B cell (primary cell): ENCODE measurements around the gene HAPSTR1. TPM values are rescaled to one million over a fixed set of nuclear protein-coding genes. Genes with fewer than 3 reads are reported as not detected.

Experiments used
- ATAC-seq: fragments of 200-7000 bp; cut with Tn5 transposase; one replicate; pipeline ENCODE4 v1.10.0; 2021; ENCODE audit warnings: low read depth, mild to moderate bottlenecking, moderate number of reproducible peaks, moderate library complexity
- CTCF ChIA-PET: fragments of 350-600 bp; sonication (Branson Sonifier 250); formaldehyde crosslinking; loops from one replicate; lab custom pipeline; 2021; ENCODE audit warnings: antibody characterized with exemption, inconsistent platforms; lab: Charles Lee
- POLR2A ChIA-PET: fragments of 350-600 bp; sonication (Branson Sonifier 250); formaldehyde crosslinking; loops from one replicate; lab custom pipeline; 2021; ENCODE audit warnings: antibody characterized with exemption; lab: Charles Lee
- DNase-seq: peaks from one replicate; pipeline ENCODE4 v3.0.0; 2013
- H2AFZ ChIP-seq: 2 replicates; pipeline ENCODE4 v1.6.1; 2012; ENCODE audit warnings: mild to moderate bottlenecking, low read depth, low read length; ENCODE audit not compliant: insufficient read depth, poor library complexity, severe bottlenecking
- H3K27ac ChIP-seq, 2 donors: 1 replicate in 1 of 2; 2 replicates in 1 of 2; pipeline ENCODE4 v1.5.1; 2012 to 2013; ENCODE audit warnings: low read length in 2 of 2, mild to moderate bottlenecking in 2 of 2, moderate library complexity in 1 of 2
- H3K27me3 ChIP-seq, 4 experiments: fragments of 200-600 bp in 1 of 4; sonication (generic) in 1 of 4; replicated peaks in 1 of 4; 1 replicate in 2 of 4; 2 replicates in 2 of 4; pipeline versions ENCODE4 v1.6.1 to v1.7.0; 2013 to 2016; ENCODE audit warnings: low read length in 3 of 4, mild to moderate bottlenecking in 2 of 4, mixed read lengths in 1 of 4, moderate library complexity in 1 of 4; ENCODE audit not compliant: insufficient read depth in 4 of 4, control insufficient read depth in 3 of 4; ENCODE audit errors: control extremely low read depth in 1 of 4
- H3K36me3 ChIP-seq, 2 experiments: replicated peaks in 1 of 2; 1 replicate in 1 of 2; 2 replicates in 1 of 2; pipeline versions ENCODE4 v1.6.1 to v1.7.1; 2013; ENCODE audit warnings: low read length in 1 of 2; ENCODE audit not compliant: insufficient read depth in 2 of 2, control insufficient read depth in 1 of 2; ENCODE audit errors: control extremely low read depth in 1 of 2, extremely low read depth in 1 of 2
- H3K4me1 ChIP-seq, 2 donors: fragments of 200-600 bp in 1 of 2; sonication (generic) in 1 of 2; 1 replicate in 1 of 2; 2 replicates in 1 of 2; pipeline versions ENCODE4 v1.5.1 to v1.6.1; 2013 to 2017; ENCODE audit warnings: low read length in 2 of 2; ENCODE audit not compliant: control insufficient read depth in 2 of 2, insufficient read depth in 2 of 2
- H3K4me2 ChIP-seq: replicated peaks from 2 replicates; pipeline ENCODE3; 2012; ENCODE audit warnings: mild to moderate bottlenecking, low read depth, low read length; ENCODE audit not compliant: poor library complexity, severe bottlenecking
- H3K4me3 ChIP-seq, 5 experiments: fragments of 200-600 bp in 1 of 5; sonication (generic) in 1 of 5; 1 replicate in 3 of 5; 2 replicates in 2 of 5; pipeline versions ENCODE4 v1.5.1 to v1.7.0; 2011 to 2016; ENCODE audit warnings: low read length in 4 of 5, mild to moderate bottlenecking in 4 of 5, low read depth in 2 of 5, control low read depth in 1 of 5, moderate library complexity in 1 of 5; ENCODE audit not compliant: insufficient read depth in 1 of 5; ENCODE audit errors: control extremely low read depth in 1 of 5, extremely low read depth in 1 of 5
- H3K79me2 ChIP-seq: fragments of 200-600 bp; sonication (generic); one replicate; pipeline ENCODE4 v1.6.0; 2016; ENCODE audit warnings: low read length; ENCODE audit not compliant: control insufficient read depth, insufficient read depth
- H3K9ac ChIP-seq: fragments of 200-600 bp; sonication (generic); 2 replicates; pipeline ENCODE4 v1.6.1; 2017; ENCODE audit warnings: mild to moderate bottlenecking, low read length, moderate library complexity
- H3K9me3 ChIP-seq, 3 donors: one replicate each; pipeline versions ENCODE4 v1.6.1 to v1.7.1; 2013; ENCODE audit warnings: low read length in 2 of 3; ENCODE audit not compliant: control insufficient read depth in 2 of 3, insufficient read depth in 1 of 3; ENCODE audit errors: control extremely low read depth in 1 of 3
- H4K20me1 ChIP-seq: 2 replicates; pipeline ENCODE4 v1.6.0; 2012; ENCODE audit warnings: mild to moderate bottlenecking, low read length; ENCODE audit not compliant: insufficient read depth, control insufficient read depth, poor library complexity, severe bottlenecking
- H3K27ac Mint-ChIP-seq: one replicate; pipeline ENCODE4 v1.8.0; 2021; ENCODE audit warnings: mixed read lengths
- H3K27me3 Mint-ChIP-seq: one replicate; pipeline ENCODE4 v1.8.0; 2021; ENCODE audit warnings: mixed read lengths
- H3K4me1 Mint-ChIP-seq: one replicate; pipeline ENCODE4 v1.8.0; 2021; ENCODE audit warnings: mixed read lengths
- H3K4me3 Mint-ChIP-seq: one replicate; pipeline ENCODE4 v1.8.0; 2021; ENCODE audit warnings: mixed read lengths
- H3K9me3 Mint-ChIP-seq: one replicate; pipeline ENCODE4 v1.8.0; 2022; ENCODE audit warnings: mixed read lengths; ENCODE audit not compliant: insufficient read depth
- CTCF ChIP-seq: fragments of 200-600 bp; IDR thresholded peaks from one replicate; pipeline ENCODE4 v1.8.0; 2022; ENCODE audit warnings: antibody characterized with exemption, mild to moderate bottlenecking
- EZH2 ChIP-seq: IDR thresholded peaks from 2 replicates; pipeline ENCODE4 v1.6.1; 2012; ENCODE audit warnings: borderline replicate concordance, low read depth, mild to moderate bottlenecking, moderate library complexity, low read length; ENCODE audit not compliant: insufficient read depth, poor library complexity, severe bottlenecking
- WGBS: methylation state at CpG from one replicate; pipeline ENCODE4 v1.1.5; 2013; ENCODE audit warnings: missing lambda C conversion rate; ENCODE audit not compliant: insufficient coverage; 5-methylcytosine and 5-hydroxymethylcytosine counted together
- intact Hi-C: fragments of 100-400 bp; cut with micrococcal nuclease; formaldehyde crosslinking; loops from one replicate; pipeline ENCODE4 v1.10.0; 2022
- polyA plus RNA-seq: library from polyadenylated mRNA; depleted of rRNA; stranded (reverse); fragments of >200 nt; gene quantifications from 2 replicates; pipeline ENCODE4 v1.2.3, GENCODE V29; 2012
- total RNA-seq, 2 donors: library from RNA; stranded (reverse); fragments of 120-200 nt in 1 of 2; gene quantifications; 1 replicate in 1 of 2; 2 replicates in 1 of 2; pipeline versions ENCODE4 v1.2.3 to v1.2.4, GENCODE V29; 2013 to 2022

Gene HAPSTR1
- total and polyA plus RNA-seq, 2 donors (not counting 1 experiment from before 2014, with no cell fraction given) = 35.5 to 99.2 TPM

DNA sequence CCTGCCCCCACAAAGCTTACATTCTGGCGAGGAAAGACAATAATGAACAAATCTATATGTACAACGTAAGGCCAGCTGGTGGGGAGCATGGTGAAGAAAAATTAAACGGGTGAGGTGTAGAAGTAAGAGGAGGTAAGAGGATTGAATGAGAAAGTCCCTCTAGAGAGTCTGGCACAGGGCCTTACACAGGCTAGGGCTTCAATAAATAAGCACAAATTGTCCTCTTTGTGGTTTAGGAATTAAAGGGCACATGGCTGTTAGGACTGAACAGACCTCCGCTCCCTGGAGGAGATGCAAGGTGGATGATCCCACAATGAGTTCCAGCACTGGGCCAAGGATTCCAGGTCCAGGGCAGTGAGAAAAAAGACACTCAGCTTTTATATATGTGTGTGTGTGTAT lies 43.1 kb upstream of the HAPSTR1 start:
- DNase-seq (no peak), ATAC-seq (no peak)
- Histone ChIP-seq H3K27me3 (peaks cover 0 to 3% (median 0%) of the 10 kb centered on the region in 4 experiments), H3K9ac (no peak overlapping the region), H4K20me1 (no peaks in the 10 kb centered on the region), H3K9me3 (peaks cover 0 to 5% (median 0%) of the 10 kb centered on the region in 3 donors), H3K27ac (no peak overlapping the region), H2AFZ (no peak overlapping the region), H3K4me2 (no peak overlapping the region), H3K4me3 (no peak overlapping the region), H3K4me1 (no peaks in the 10 kb centered on the region), H3K36me3 (no peaks in the 10 kb centered on the region), H3K79me2 (no peaks in the 10 kb centered on the region)
- peaks cover 5% of the 10 kb centered on the region for H3K9me3 Mint-ChIP-seq
- 100% methylated on average over 2 of the region's 4 CpGs for WGBS
- no peak overlapping the region for H3K27ac Mint-ChIP-seq
- no peaks in the 10 kb centered on the region for H3K27me3 Mint-ChIP-seq
- H3K4me3 Mint-ChIP-seq = no peak overlapping the region
- no peak for TF ChIP-seq CTCF
- TF ChIP-seq EZH2 = no peak
- ChIA-PET POLR2A (no interaction called here), CTCF (no interaction called here)
- intact Hi-C loops = no loop called here
- H3K4me1 Mint-ChIP-seq = no peaks in the 10 kb centered on the region

DNA sequence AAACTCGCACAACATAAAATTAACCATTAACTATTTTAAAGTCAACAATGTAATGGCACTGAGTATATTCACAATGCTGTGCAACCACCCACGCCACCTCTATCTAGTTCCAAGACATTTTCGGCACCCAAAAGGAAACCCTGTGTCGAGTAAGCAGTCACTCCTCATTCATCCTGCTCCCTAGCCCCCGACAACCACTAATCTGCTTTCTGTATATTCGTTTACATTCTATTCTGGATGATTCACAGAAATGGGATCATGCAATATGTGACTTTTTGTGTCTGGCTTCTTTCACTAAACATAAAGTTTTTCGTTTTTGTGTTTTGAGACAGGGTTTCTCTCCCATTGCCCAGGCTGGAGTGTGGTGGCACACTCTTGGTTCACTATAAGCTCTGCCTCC lies 42.2 kb upstream of the HAPSTR1 start:
- Histone ChIP-seq H3K27me3 (peaks cover 0 to 3% (median 0%) of the 10 kb centered on the region in 4 experiments), H3K4me2 (no peak overlapping the region), H3K4me3 (no peak overlapping the region), H3K9ac (no peak overlapping the region), H3K79me2 (no peaks in the 10 kb centered on the region), H3K4me1 (no peaks in the 10 kb centered on the region), H4K20me1 (no peaks in the 10 kb centered on the region), H2AFZ (no peak overlapping the region), H3K36me3 (no peaks in the 10 kb centered on the region), H3K27ac (no peak overlapping the region), H3K9me3 (peaks cover 0 to 7% (median 0%) of the 10 kb centered on the region in 3 donors)
- no peak overlapping the region for H3K27ac Mint-ChIP-seq
- DNase-seq (no peak), ATAC-seq (no peak)
- H3K27me3 Mint-ChIP-seq = peaks cover 3% of the 10 kb centered on the region
- H3K9me3 Mint-ChIP-seq = peaks cover 5% of the 10 kb centered on the region
- no peak overlapping the region for H3K4me3 Mint-ChIP-seq
- intact Hi-C loops = no loop called here
- no peaks in the 10 kb centered on the region for H3K4me1 Mint-ChIP-seq
- no peak for TF ChIP-seq EZH2
- TF ChIP-seq CTCF = no peak
- POLR2A ChIA-PET = no interaction called here
- 100% methylated on average over 1 of the region's 7 CpGs for WGBS
- CTCF ChIA-PET = interaction anchor here (1.9 kb wide), 1 partner anchor 86 kb away, joined by 6 read pairs; no protein-coding TSS in a partner anchor
